Vagina (tissue), 2 donors: Measurements from ENCODE around the gene BFSP1.

Experiments
- CTCF ChIP-seq, 3 experiments: fragments of 450-650 bp in 2 of 3; fragments of 200-600 bp in 1 of 3; sonication (generic) in 1 of 3; IDR thresholded peaks; one replicate each; pipeline ENCODE4 v1.5.1; 2017 to 2019; ENCODE audit warnings: antibody characterized with exemption in 3 of 3, mild to moderate bottlenecking in 2 of 3, moderate library complexity in 2 of 3
- POLR2A ChIP-seq, 2 donors: fragments of 450-650 bp; IDR thresholded peaks; one replicate each; pipeline ENCODE4 v1.6.1; 2017; ENCODE audit warnings: antibody characterized with exemption in 2 of 2, mild to moderate bottlenecking in 2 of 2, moderate library complexity in 2 of 2

- TF ChIP-seq CTCF (IDR thresholded peaks at IDR 0.05) (no peak), POLR2A (IDR thresholded peaks at IDR 0.05) (no peak)
These were observed 12.5 kb upstream of the BFSP1 start for GRCh38 chr20:17543531-17544131.
